ENCODE data around the gene APPL2. TPM values are rescaled to one million over a fixed set of nuclear protein-coding genes. Genes with fewer than 3 reads are reported as not detected.
A peak's percentile ranks its signal among the peaks of the same experiment; 100 is the strongest.

The APPL2 gene
- total and polyA plus RNA-seq, 2 of the 13 experiments (the other 11 are each of a cell fraction or from before 2014, with no cell fraction given), result 9.9 to 11.1 TPM

DNA sequence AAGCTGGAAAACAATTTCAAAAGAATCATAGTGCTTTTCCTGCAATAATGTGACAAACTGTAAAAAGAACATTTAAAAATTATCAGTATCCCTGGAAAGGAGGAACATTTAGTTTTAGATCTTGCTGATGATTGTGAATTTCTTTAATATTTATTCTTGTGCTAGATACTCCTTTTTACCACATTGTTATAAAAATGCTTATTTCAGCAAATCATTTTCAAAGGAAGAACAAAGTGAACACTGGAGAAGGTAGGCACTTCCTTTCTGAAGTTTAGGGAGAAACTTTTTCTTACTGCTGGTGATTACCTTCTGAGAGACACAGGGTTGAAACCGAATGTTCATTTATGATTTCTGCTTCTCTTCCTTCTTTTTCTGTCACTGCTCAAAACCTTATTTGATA is 49.4 kb upstream of the APPL2 start:
- H3K27ac ChIP-seq (ENCODE audit: extremely low read length, insufficient read depth, low read length), result no peak overlapping the region
- no peak overlapping the region for H3K4me3 ChIP-seq (replicated peaks in 1 of 3; ENCODE audit: insufficient read depth in 1 of 3, low read depth in 2 of 3, low read length in 3 of 3)
- in situ Hi-C loops (cut with HindIII; ENCODE audit: extremely low pct_ligation_motif_present, low pct_unique_long_range_greater_than_20kb) (no loop called here), intact Hi-C loops (cut with micrococcal nuclease; ENCODE audit: unreplicated experiment) (no loop called here)
- ChIA-PET POLR2A (no interaction called here), CTCF (ENCODE audit: low intra/inter-chr PET ratio, low total read pairs) (no interaction called here)
- WGBS (ENCODE audit: low lambda C conversion rate), result 35% methylated on average over 1 of the region's 1 CpG
- H3K27me3 ChIP-seq (ENCODE audit: control insufficient read depth in 1 of 2, insufficient read depth in 2 of 2, low read length in 2 of 2), result no peaks in the 10 kb centered on the region
- no peak overlapping the region for H2AFZ ChIP-seq (ENCODE audit: low read length)
- H3K9ac ChIP-seq (ENCODE audit: insufficient read depth, low read depth, low read length), result no peak overlapping the region
- ATAC-seq, result no peak
- H4K20me1 ChIP-seq (ENCODE audit: insufficient read depth, low read length), result no peaks in the 10 kb centered on the region
- no peaks in the 10 kb centered on the region for H3K79me2 ChIP-seq (ENCODE audit: insufficient read depth, low read length)
- FAIRE-seq, result no peak
- no peaks in the 10 kb centered on the region for H3K9me3 ChIP-seq (ENCODE audit: low read length)
- TF ChIP-seq MAFK (conservative IDR thresholded peaks at IDR 0.05 in 1 of 2, IDR thresholded peaks at IDR 0.05 in 1 of 2; ENCODE audit: low read length in 2 of 2) (peak; percentile 44 to 69; a peak in 3 of 4 replicates), RBFOX2 (IDR thresholded peaks at IDR 0.05; ENCODE audit: low read depth, low read length) (no peak), MAFF (IDR thresholded peaks at IDR 0.05; ENCODE audit: low read depth, low read length) (peak; percentile 58), HNF1A (IDR thresholded peaks at IDR 0.05; ENCODE audit: low read depth) (no peak), HNF1A (CRISPR knock-in tag; IDR thresholded peaks at IDR 0.05; ENCODE audit: borderline replicate concordance) (no peak), NFE2L1 (CRISPR knock-in tag; IDR thresholded peaks at IDR 0.05; ENCODE audit: borderline replicate concordance) (no peak)
- H3K4me1 ChIP-seq (ENCODE audit: insufficient read depth, low read length), result peaks cover 39% of the 10 kb centered on the region
- DNase-seq (ENCODE audit: low spot score), result no peak
- H3K36me3 ChIP-seq (replicated peaks in 1 of 2; ENCODE audit: control insufficient read depth in 1 of 2, insufficient read depth in 2 of 2, low read length in 2 of 2), result no peaks in the 10 kb centered on the region
- no TSS peak for BruUV-seq (replicated peaks)
- H3K4me2 ChIP-seq (ENCODE audit: low read depth, low read length), result no peak overlapping the region
